NCI-H748 (cell line): ENCODE measurements around the gene PSME1.

Experiments
- DNase-seq: peaks from one replicate; lab custom pipeline; 2025; ENCODE audit not compliant: unreplicated experiment; lab: John Stamatoyannopoulos, UW

Gene PSME1

DNA sequence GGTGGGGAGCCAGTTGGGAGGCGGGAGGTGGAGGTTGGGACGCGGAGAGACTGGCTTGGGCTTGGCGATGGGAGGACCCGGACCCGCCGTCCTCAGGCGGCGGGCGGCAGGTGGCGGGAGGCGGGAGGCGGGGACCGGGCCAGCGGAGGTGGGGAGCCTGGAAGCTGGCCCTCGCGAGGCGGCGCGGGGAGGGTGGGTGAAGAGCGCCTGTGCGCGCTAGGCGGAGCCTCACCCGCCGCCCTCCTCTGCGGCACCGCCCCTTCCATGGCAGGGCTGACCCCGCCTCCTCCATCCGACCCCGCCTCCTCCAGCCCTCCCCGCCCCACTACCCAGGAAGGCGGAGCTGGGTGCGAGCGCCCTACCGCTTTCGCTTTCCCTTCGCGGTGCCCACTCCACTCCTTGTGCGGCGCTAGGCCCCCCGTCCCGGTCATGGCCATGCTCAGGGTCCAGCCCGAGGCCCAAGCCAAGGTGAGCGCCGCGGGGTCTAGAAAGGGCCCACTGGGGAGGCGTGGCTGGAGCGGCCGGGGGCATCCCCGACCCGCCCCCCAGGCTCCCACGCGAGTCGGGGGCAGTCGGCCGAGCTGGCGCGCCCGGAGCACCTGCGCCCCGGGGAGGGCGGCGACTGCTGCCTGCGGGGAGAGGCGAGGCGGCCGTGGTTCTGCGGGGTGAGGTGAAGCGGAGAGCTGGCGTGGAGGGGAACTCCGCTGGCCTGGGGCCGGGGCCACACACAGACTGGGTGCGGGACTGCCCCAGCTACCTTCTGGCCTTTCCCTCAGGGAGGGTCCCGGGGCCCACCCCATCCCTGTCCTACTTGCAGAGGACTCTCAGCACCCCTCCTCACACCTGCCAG is at the start of gene PSME1:
PSME1 (plus strand) TSS at position 361 of the 850 bp plus-strand sequence; CDS start at position 430, 69 bp downstream.
- DNase-seq: peak; percentile 93

DNA sequence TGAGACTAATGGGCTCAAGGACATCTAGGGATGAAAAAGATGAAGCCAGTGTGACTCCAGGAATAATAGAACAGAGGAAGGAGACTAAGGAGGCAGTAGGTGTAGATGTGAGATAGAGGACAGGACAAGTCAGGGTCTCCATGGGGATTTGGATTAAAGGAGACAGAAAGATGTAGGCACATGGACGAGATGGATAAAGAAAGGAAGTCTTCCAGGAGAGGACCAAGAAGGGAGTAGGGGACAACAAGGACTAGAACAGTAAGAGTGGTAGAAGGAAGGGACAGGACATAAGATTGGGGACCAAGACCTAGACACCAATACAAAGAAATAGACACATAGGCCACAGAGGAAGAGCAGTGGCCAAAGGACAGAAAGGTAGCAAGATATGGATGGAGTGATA is 49.0 kb upstream of the PSME1 start:
- DNase-seq: no peak

DNA sequence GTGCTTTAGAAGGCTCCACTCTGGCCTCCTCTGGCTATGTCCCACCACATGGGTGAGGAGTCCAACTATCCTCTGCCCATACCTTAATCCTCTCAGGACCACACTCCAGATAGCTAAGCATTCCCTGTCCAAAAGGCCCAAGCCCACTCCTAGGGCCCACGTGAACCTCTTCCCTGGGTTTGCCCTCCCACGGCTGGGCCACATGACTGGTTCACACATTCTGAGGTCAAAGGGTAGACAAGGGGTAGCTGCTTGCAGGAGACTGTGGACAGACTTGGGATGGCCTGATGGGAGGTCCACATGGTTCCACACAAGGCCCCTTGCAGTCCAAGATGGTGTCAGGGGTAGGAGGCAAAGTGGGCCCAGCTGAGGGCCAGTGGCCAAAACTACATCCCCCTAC is 47.9 kb upstream of the PSME1 start:
- DNase-seq: no peak

DNA sequence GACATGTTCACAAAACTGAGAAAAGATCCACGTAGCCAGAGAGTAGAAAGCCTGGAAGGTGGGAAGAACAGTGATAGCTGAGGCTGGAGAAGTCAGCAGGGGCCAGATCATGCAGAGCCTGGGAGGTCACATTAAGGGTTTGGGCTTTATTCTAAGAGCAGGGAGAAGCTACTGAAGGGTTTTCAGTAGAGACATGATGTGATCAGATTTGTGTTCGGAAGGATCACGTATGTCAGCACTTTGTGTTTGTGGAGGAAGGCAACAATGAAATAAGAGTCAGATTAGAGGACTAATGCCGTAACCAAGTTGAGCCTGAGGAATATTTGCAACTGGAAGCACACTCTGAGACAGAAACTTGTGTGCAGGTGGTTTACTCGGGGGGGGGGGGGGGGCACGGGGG is 46.1 kb upstream of the PSME1 start:
- DNase-seq: no peak

DNA sequence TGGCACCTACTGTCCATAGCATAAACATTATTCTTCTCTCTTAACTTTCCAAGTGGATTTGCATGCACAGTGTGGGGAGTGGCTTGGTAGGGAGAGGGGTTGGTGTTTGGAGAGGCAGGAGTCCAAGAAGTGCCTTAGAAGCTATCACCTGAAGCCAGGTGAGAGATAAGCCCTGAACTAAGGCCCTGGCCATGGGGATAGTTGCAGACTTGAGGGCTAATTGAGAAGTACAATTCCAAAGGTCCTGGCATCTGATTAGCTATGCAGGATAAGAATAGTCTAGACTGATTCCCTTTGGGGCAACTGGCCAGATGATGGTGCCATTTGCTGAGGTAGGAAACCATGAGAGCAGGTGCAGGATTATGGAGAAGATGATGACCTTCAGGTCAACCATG is 43.9 kb upstream of the PSME1 start:
- no peak for DNase-seq

DNA sequence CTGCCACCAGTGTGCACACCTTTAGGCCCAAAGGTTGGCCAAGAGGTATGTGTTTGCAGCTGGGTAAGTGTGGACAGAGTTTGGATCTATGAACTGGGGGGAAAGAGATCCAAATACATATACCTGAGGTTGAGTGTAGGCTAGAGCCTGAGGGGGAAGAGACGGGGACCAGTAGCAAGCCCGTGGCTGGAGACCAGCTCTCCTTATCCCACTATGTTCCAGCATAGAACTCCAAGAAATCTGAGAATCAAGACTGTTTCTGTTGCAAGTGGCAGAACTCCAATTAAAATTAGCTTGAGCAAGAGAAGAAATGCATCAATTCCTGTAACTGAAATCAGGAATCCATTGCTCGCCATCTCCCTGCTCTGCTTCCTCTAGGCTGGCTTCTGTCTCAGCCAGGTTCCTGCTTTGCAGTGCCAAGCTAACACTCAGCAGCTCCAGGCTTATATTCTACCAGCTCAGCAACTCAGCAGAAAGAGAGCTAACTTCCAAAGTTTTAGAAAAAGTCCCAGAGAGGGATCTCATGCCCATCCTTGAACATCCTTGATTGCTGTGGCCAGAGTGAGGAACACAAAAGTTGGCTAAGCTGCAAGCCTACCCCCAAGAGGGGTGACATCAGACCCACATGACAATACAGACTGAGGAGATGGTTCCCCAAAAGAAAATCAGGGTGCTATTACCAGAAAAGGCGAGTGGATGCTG is 43.3 kb upstream of the PSME1 start:
- no peak for DNase-seq

DNA sequence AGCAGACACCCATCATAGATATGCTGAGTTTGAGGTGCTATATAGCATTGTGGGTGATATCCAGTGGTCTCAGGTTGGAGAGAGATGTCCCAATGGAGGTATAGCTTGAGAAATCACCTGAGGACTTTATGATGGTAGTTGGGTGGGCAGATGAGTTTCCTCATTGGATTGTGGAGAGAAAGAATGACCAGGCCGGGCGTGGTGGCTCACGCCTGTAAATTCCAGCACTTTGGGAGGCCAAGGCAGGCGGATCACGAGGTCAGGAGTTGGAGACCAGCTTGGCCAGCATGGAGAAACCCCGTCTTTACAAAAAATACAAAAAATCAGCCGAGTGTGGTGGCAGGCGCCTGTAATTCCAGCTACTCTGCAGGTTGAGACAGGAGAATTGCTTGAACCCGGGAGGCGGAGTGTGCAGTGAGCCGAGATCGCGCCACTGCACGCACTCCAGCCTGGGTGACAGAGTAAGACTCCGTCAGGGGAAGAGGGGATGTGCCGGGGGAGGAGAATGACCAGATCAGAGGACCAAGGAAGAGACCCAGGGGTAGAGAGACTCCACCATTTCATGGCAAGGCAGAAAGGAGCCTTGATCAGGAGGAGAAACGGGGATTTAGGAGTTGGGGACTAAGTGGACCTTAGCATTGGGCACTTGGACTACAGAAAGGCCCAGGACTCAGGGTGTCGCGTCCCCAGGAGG is 42.6 kb upstream of the PSME1 start:
- no peak for DNase-seq

DNA sequence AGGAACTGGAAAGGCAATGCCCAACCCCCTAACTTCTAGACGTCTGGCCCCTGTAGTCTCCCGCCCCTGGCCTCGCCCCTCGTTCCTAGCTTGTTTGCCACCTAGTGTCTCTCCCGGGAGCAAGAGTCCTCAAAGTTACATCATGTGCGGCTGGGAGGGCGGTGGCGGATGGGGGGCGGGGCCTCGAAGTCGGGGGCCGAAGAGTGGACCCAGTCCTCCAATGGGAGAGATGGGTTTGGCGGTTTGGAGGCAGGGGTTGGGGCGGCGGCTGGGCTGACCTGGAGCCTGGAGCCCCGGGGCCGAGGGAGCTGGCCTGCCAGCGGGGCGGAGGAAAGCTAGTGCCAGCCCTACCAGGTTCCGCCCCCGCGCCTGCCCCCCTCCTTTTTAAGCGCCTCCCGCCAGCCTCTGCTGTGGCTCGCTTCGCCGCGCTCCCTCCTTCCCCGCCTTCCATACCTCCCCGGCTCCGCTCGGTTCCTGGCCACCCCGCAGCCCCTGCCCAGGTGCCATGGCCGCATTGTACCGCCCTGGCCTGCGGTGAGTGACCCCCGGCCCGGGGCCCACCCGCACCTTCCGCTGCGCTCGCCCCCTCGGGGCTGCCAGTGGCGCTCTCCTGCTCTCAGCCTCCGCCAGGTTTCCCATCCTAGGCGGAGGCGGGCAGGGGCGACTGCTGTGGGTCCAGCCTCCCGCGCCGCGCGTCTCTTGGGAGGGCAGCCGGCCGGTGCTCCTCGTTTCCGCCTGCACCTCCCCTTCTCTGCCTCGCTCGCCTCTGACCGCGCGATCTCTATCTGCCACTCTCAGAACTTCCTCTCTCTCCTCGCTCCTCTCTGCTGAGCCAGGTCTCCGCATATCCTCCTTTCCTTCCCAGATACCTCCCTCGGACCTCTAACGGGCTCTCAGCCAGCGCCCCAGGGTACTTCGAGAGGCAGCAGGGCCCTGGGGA is 41.8 kb upstream of the PSME1 start, which contains the start of gene PCK2:
PCK2 (plus strand) TSS at position 411 of the 940 bp plus-strand sequence; CDS start at position 506, 95 bp downstream.
- peak; percentile 95 for DNase-seq

DNA sequence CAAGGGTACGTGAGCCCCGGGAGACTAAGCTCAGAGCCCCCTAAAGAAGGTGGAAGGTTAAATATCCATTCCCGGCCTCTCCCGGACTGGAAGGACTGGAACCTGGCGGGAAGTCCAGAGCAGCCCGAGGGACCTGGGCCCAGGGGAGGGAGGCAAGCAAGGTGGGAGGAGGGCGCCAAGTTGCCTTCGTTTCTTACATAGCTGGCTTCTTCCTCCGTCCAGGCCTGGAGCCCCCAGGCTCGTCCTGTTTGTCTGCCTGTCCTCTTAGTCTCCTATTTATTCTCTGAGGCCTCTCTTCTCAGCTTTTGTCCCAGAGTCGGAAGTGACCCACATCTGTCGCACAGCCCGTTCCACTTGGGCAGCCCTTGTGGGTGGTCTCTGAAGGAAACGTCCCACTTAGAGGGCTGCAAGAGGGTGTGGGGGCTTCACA is 41.1 kb upstream of the PSME1 start:
- DNase-seq: no peak

DNA sequence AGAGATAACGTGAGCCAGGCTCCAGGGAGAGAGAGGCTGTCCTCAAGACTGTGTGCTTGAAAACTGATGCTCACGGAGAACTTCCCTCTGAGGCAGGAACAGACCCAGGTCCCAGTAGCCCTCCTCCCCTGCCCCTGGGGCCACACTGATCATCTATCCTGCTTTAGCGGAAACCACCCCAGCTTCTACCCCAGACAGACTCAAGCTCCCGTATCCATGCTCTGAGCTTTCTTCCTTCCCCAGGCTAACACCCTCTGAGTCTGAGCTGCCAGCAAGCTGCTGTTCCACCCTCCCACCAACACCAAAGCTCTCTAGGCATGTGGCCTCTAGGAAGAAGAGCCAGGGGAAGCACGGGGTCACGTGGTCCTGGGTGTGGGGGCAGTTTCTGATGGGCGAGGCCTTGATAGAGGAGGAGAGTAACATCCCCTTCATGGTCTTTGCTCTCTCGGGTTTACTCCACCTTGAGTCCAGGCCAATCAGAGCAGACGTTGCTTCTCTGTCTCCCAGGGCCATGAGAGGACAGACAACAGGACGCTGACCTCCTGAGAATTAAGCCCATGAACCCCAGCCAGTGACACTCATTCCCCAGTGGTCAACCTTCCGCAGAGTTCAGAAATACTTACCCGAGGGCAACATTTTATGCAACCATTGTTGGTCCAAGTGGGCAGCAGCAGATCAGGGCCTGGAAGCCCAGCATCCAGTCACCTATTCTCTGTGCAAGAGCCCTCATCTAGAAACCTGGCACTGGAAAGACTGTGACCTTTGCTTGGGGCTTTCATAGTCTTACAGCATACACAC is 40.5 kb upstream of the PSME1 start:
- peak; percentile 15 for DNase-seq

DNA sequence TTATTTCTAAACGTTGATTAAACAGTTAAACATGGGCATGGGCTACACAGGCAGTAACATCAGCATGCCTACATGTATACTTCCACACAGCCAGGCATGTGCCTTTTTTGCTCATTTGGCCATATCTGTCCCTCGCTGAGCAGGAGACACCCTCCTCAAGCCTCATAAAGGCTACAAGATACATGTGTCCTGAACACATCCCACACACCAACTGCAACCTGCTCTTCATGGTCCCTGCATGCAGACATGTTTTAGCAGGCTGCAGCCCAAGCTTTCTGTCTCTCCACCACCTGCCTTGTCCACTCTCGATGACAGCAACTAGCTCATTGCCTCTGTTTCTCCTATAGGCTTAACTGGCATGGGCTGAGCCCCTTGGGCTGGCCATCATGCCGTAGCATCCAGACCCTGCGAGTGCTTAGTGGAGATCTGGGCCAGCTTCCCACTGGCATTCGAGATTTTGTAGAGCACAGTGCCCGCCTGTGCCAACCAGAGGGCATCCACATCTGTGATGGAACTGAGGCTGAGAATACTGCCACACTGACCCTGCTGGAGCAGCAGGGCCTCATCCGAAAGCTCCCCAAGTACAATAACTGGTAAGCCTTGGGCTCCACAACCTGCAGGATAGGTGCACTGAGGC is 39.3 kb upstream of the PSME1 start:
- DNase-seq: no peak

DNA sequence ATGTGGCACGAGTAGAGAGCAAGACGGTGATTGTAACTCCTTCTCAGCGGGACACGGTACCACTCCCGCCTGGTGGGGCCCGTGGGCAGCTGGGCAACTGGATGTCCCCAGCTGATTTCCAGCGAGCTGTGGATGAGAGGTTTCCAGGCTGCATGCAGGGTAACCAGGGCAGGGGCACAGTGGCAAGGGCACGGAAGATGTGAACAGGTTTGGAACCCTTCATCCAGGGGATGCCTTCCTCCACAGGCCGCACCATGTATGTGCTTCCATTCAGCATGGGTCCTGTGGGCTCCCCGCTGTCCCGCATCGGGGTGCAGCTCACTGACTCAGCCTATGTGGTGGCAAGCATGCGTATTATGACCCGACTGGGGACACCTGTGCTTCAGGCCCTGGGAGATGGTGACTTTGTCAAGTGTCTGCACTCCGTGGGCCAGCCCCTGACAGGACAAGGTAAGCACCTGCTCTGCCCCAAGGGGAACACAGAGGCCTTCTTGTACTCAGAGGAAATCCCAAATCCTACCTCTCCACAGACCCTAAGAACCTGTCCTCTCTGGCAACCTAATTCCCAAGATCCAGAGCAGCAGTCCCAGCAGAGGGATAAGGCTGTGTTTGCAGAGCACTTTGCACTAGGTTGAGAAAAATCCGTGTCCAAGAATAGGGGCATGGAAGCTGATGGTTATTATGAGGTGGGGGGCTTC is 37.6 kb upstream of the PSME1 start:
- DNase-seq: no peak

DNA sequence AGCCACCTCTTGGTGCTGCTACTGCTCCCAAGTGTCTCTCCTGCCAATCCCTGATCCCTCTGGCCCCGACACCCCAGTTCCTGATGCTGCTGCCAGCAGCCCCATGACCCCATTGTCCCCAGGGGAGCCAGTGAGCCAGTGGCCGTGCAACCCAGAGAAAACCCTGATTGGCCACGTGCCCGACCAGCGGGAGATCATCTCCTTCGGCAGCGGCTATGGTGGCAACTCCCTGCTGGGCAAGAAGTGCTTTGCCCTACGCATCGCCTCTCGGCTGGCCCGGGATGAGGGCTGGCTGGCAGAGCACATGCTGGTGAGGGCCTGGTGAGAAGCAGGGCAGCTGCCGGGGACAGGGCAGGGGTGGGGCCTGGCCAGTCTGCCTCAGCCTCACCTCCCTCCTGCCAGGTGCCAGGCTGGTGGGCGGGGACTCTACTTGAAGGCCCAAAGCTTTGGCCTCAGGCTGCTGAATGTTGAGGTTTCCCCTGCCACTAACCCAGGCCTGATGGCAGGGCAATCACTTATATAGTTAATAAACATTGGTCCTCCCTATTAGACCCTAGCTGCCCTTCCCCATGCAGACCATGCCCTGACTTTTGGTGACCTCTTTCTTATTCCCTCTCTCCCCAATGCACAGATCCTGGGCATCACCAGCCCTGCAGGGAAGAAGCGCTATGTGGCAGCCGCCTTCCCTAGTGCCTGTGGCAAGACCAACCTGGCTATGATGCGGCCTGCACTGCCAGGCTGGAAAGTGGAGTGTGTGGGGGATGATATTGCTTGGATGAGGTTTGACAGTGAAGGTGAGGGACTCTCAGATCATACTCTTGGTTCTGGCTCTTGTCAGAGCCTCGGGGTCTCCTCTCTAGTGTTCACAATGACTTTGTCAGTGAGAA is 36.8 kb upstream of the PSME1 start:
- DNase-seq: no peak

DNA sequence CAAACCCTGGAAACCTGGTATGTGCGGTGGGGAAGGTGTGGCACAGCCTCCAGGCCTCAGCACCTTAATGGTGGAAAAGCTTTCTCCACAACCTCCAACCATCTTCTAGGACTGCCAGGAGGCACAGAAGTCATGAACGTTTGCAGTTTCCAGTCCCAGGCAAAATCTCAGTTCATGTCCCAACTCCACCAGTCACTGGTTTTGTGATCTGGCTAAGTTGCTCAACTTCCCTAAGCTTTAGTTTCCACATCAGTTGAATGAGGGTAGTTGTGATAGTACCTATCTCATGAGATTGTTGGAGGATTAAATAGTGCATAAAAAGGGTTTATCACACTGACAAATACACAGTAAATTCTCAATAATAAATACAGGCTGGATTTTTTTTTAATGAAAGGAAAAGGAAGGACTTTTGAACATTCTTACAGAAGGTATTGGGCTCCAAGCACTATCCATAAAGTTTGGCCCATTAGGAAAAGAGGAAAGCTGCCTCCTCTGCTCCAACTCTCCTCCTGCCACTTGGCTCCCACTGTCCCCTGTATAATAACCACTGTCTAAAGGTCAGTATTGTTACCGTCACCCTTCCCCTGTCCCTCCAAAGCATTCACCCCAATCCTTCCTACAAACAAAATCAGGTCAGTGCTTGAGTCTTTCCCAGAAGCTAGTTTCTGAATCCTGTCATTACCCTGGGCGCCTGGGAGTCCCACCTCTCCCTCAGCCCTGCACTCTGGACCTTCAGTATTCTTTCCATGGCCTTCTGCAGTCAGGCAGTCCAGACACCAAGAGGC is 35.6 kb upstream of the PSME1 start:
- DNase-seq: no peak

DNA sequence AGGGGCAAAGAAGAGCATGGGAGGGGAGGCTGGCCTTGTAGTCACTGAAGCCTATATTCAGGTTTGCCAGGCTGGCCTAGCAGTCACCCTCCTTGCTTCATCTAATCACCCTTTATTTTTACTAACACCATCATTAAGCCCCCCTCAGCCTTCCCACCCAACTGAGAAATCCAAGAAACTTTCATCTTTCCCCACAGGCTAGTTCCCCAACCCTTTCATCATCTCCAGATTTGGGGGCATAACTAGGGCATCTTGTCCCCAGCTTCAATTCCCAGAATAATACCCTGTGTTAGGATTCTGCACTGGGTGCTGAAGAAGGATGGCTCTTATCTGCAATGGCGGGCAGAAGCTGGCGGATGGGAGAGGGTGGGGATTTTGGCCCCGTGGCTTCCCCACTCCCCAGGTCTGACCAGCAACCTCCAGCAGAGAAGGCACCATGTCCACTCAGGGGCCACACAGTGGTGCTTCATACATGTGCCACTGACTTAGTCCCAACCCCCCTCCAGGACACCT is 35.0 kb upstream of the PSME1 start:
- DNase-seq: no peak

DNA sequence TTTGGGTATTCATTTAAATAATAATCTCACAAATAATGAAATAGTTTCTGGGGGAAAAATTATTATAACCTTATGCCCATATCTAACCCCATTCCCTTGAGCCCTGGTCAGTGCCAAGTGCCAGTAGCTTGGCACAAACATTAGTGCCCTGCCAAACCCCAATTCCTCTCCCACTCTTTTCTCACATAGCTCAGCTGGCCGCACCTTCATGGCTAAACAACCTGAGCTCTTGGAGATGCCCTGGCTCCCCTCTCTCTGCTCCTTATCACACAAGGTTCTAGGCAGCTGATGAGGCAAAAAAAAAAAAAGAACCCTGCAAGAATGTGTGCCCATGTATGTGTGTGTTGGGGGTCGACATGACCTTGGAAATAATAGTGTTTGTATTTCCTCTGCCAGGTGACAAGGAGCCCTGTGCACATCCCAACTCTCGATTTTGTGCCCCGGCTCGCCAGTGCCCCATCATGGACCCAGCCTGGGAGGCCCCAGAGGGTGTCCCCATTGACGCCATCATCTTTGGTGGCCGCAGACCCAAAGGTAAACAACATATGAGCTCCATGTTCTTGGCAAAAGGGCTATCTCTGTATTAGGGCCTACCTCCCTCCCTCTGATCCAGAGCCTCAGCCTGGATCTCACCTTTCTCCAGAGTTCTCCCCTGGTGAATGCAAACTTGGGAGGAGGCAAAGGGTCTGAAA is 33.5 kb upstream of the PSME1 start:
- no peak for DNase-seq
